Loucy (cell line): ENCODE results near the gene USP43.

Experiments used
- EZH2phosphoT487 ChIP-seq: fragments of 200-600 bp; IDR thresholded peaks from 2 replicates; pipeline ENCODE4 v1.6.1; 2018; ENCODE audit warnings: antibody characterized with exemption, mild to moderate bottlenecking, moderate library complexity, borderline replicate concordance
- TF ChIP-seq, protein P1 (sequence below): fragments of 200-600 bp; sonication (generic); conservative IDR thresholded peaks from 2 replicates; pipeline ENCODE4 v1.5.1; 2014; ENCODE audit warnings: mild to moderate bottlenecking, antibody characterized with exemption, low read length

GRCh38 chr17:9705745-9706144, 60.4 kb downstream of the USP43 start:
- TF ChIP-seq, protein P1, sequence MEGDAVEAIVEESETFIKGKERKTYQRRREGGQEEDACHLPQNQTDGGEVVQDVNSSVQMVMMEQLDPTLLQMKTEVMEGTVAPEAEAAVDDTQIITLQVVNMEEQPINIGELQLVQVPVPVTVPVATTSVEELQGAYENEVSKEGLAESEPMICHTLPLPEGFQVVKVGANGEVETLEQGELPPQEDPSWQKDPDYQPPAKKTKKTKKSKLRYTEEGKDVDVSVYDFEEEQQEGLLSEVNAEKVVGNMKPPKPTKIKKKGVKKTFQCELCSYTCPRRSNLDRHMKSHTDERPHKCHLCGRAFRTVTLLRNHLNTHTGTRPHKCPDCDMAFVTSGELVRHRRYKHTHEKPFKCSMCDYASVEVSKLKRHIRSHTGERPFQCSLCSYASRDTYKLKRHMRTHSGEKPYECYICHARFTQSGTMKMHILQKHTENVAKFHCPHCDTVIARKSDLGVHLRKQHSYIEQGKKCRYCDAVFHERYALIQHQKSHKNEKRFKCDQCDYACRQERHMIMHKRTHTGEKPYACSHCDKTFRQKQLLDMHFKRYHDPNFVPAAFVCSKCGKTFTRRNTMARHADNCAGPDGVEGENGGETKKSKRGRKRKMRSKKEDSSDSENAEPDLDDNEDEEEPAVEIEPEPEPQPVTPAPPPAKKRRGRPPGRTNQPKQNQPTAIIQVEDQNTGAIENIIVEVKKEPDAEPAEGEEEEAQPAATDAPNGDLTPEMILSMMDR, result no peak
- TF ChIP-seq EZH2phosphoT487, result no peak
